Effector memory CD8-positive, alpha-beta T cell (primary cell): ENCODE data around the gene ADAMTS14.
"Not testable (repeated sequence)": the region's sequence is repeated elsewhere in the genome, so short reads cannot be mapped to it uniquely, and the experiment has no call there.

ENCODE experiments used
- ATAC-seq: fragments of 150-1000 bp; cut with Tn5 transposase; replicated peaks from 2 replicates; pipeline ENCODE4 v1.10.0; 2021; ENCODE audit warnings: mild to moderate bottlenecking, moderate library complexity
- DNase-seq, 3 experiments: peaks; one replicate each; pipeline ENCODE4 v3.0.0; 2021
- H3K27ac Mint-ChIP-seq, 2 donors: one replicate each; pipeline ENCODE4 v1.8.0; 2022; ENCODE audit warnings: mild to moderate bottlenecking in 2 of 2, mixed read lengths in 2 of 2, moderate library complexity in 2 of 2
- H3K27me3 Mint-ChIP-seq, 2 donors: one replicate each; pipeline ENCODE4 v1.8.0; 2022; ENCODE audit warnings: mixed read lengths in 2 of 2
- H3K36me3 Mint-ChIP-seq: one replicate; pipeline ENCODE4 v1.8.0; 2022; ENCODE audit warnings: mild to moderate bottlenecking, moderate library complexity, mixed read lengths; ENCODE audit not compliant: insufficient read depth
- H3K4me1 Mint-ChIP-seq, 2 donors: one replicate each; pipeline ENCODE4 v1.8.0; 2022; ENCODE audit warnings: low read depth in 2 of 2, mixed read lengths in 2 of 2
- H3K4me3 Mint-ChIP-seq, 2 donors: one replicate each; pipeline ENCODE4 v1.8.0; 2022; ENCODE audit warnings: mild to moderate bottlenecking in 2 of 2, mixed read lengths in 2 of 2, moderate library complexity in 2 of 2
- H3K9me3 Mint-ChIP-seq, 2 donors: one replicate each; pipeline ENCODE4 v1.8.0; 2022; ENCODE audit warnings: mixed read lengths in 2 of 2

Gene ADAMTS14

DNA sequence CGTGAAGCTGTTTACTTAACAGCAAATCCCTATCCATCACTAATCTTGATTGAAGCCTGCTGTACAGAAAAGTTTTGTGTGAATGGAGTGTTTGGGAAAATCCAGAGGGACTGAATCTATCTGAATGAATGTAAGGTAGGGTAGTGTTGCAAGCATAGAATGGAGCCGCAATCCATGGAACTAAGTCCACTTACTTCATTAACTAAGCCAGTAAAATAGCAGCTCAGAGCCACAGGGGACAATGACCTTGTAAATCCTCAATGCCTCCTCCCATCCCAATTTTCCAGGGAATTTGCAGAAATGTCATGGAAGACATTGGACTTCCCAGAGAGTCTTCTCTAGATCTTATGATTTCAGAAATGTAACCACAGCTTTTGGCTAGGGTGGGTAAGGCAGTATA lies 97.7 kb downstream of the ADAMTS14 start:
- no peak for ATAC-seq
- Mint-ChIP-seq H3K4me1 (peaks cover 0 to 1% of the 10 kb centered on the region in 2 donors), H3K27ac (no peak overlapping the region), H3K9me3 (no peaks in the 10 kb centered on the region), H3K27me3 (no peaks in the 10 kb centered on the region), H3K4me3 (no peak overlapping the region), H3K36me3 (no peaks in the 10 kb centered on the region)
- DNase-seq = no peak

DNA sequence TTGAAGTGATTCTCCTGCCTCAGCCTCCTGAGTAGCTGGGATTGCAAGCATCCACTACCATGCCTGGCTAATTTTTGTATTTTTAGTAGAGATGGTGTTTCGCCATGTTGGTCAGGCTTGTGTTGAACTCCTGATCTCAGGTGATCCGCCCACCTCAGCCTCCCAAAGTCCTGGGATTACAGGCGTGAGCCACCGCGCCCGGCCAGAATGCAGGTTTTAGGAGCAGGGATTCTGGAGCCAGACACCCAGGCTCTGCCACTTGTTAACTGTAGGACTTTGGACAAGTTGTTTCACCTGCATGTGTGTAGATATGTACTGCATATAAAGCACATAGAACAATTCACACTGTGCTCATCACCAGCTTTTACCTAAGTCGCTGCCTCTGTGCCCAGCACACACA lies 98.2 kb downstream of the ADAMTS14 start:
- H3K36me3 Mint-ChIP-seq, ATAC-seq, H3K27ac Mint-ChIP-seq, H3K27me3 Mint-ChIP-seq, DNase-seq, H3K9me3 Mint-ChIP-seq, H3K4me3 Mint-ChIP-seq, H3K4me1 Mint-ChIP-seq: not testable (repeated sequence)

DNA sequence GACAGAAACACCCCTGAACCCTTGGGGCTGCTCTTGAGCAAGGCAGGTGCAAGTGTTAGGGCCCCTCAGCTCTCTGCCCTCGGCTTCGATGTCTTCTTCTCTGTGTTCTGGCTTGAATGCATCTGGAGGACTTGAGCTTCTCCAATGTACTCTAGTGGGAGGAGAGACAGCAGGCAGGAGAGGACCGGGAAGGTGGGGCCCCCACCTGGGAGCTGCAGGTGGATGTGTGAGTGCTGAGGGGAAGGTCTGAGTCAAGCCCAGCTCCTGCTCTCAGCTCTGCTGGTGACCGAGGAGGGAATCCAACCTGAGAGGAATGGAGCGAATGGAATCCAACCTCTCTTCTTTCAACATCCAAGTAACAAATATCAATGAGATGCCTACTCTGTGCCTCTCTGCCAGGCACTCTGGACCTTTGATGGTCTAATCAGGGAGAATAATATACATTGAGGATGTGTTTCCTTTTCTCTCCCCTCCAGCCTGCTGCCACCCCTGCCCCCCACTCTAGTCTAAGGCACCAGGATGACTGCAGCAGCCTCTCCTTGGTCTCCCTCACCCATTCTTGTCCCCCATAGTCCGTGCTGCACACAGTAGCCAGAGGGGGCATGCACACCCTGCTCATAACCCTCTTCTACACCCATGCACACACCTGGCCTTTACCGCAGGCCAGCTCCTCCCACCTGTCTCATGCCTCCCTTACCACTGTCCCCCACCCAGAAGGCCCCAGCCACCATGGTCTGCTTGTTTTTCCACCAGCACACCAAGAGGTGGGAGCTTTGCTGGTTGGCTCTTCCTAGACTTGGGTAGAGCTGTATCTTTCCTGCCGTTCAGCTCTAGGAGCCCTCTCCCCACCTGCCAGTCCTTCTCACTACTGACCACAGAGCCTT lies 99.2 kb downstream of the ADAMTS14 start:
- ATAC-seq (no peak), DNase-seq (no peak)
- Mint-ChIP-seq H3K27me3 (no peaks in the 10 kb centered on the region), H3K27ac (no peak overlapping the region), H3K4me1 (peaks cover 0 to 1% of the 10 kb centered on the region in 2 donors), H3K4me3 (no peak overlapping the region), H3K9me3 (no peaks in the 10 kb centered on the region), H3K36me3 (no peaks in the 10 kb centered on the region)

DNA sequence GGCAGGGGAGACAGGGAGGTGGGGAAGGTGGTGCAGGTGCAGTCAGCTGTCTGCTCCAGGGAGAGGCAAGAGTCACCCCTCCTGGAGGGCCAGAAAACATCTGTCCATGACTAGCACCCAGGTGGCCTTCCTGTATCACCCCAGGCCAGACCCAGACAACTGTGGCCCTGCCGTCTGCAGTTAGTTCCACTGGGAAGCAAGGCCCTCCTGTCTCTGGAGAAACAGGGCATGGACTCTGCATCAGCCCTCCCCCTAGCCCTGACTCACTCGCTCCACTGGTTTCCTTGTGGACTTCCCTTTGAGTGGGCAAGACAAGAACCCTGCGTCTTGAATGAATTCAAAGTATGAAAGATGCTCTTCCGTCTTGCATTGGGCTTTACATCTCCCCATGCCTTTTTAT lies 100.3 kb downstream of the ADAMTS14 start:
- Mint-ChIP-seq H3K36me3 (no peaks in the 10 kb centered on the region), H3K4me1 (no peaks in the 10 kb centered on the region), H3K9me3 (no peaks in the 10 kb centered on the region), H3K4me3 (no peak overlapping the region), H3K27me3 (peaks cover 0 to 4% of the 10 kb centered on the region in 2 donors), H3K27ac (no peak overlapping the region)
- no peak for ATAC-seq
- DNase-seq = no peak

- ATAC-seq = no peak
- DNase-seq = no peak
- H3K4me3 Mint-ChIP-seq = no peak overlapping the region
- H3K36me3 Mint-ChIP-seq = no peaks in the 10 kb centered on the region
- no peaks in the 10 kb centered on the region for H3K9me3 Mint-ChIP-seq
- H3K27me3 Mint-ChIP-seq = peaks cover 0 to 9% of the 10 kb centered on the region in 2 donors
- H3K27ac Mint-ChIP-seq = no peak overlapping the region
- H3K4me1 Mint-ChIP-seq = no peaks in the 10 kb centered on the region
These were observed 101.2 kb downstream of the ADAMTS14 start for GRCh38 chr10:70773461-70773860.

DNA sequence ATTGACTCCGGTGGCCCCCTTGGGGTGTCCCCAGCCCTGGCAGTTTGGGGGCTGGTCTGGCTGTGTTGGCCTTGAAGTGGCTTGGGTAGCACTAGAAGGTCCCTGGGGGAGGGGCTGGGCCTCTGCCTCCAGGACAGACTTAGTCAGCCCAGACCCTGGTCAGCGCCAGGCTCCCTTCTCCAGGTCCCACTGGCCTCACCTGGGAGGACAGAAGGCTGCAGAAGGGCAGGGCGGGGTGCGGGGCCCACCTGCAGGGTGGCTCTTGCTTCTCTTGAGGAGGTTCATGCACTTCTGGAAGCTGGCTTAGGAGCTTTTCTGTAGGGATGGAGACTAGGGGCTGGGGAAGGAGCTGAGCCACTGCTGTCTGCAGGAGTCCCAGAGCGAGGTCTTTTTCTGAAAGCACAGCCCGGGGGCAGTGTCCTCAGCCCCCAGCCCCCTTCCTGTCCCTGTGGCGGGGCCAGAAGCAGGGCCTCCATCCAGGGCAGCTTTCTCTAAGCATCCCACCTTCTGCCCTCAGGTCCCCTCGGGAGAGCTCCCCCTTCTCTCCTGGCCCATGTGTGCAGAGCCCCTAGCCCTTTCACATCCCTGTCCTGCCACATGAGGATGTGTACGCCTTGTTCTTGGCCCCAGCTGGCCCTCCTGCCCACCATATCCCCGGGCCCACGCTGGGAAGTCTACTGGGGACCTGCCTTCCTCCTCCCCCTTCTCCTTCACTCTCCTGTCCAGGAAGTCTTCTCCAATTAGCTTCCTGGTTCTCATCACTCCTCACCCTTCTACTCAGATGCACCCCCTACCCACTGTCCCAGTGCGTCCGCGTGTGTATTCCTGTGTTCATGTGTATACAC lies 101.9 kb downstream of the ADAMTS14 start:
- Mint-ChIP-seq H3K4me1 (no peaks in the 10 kb centered on the region), H3K4me3 (no peak overlapping the region), H3K36me3 (no peaks in the 10 kb centered on the region), H3K27ac (no peak overlapping the region), H3K27me3 (peaks cover 0 to 9% of the 10 kb centered on the region in 2 donors), H3K9me3 (no peaks in the 10 kb centered on the region)
- no peak for DNase-seq
- no peak for ATAC-seq

DNA sequence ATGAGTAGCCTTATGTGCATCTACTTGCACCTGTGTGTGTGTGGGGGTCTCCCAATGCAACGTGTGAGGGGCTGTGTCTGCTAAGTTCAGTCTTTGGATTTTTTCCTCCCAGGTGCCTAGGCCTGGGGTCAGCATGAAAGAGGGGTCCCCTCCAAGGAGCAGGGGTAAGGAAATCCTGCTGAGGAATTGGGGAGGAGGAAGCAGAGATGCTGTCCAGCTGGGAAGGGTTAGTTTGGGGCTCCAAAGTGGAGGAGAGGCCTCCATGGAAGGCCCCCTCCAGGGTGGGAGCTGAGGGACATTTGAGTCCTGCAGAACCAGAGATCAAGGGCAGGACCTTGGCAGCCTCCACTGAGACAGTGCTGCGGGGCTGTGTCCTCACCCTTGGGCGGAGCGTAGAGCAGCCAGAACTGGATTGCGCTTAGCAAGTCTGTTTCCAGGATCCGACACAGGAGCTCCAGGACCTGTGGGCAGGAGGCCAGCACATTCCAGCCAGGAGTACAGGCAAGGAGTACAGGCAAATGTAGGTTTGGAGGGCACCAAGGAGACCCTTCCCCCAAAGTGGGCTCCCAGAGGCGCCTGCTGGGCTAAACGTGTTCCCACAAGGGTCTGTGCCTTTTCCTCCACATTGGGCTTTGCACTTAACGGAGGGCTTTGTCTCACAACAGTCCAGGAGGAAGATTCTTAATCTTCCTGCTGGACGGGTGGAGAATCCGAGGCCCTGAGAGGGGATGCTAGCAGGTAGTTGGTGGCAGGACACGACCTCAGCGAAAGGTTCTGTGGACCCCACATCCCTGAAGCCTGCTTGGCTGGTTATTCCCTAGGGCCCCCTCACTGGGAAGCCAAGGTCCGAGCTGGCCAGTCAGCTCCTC lies 102.7 kb downstream of the ADAMTS14 start:
- Mint-ChIP-seq H3K27me3 (peaks cover 0 to 9% of the 10 kb centered on the region in 2 donors), H3K9me3 (no peaks in the 10 kb centered on the region), H3K27ac (no peak overlapping the region), H3K4me3 (no peak overlapping the region), H3K4me1 (no peaks in the 10 kb centered on the region), H3K36me3 (no peaks in the 10 kb centered on the region)
- DNase-seq (no peak), ATAC-seq (no peak)

DNA sequence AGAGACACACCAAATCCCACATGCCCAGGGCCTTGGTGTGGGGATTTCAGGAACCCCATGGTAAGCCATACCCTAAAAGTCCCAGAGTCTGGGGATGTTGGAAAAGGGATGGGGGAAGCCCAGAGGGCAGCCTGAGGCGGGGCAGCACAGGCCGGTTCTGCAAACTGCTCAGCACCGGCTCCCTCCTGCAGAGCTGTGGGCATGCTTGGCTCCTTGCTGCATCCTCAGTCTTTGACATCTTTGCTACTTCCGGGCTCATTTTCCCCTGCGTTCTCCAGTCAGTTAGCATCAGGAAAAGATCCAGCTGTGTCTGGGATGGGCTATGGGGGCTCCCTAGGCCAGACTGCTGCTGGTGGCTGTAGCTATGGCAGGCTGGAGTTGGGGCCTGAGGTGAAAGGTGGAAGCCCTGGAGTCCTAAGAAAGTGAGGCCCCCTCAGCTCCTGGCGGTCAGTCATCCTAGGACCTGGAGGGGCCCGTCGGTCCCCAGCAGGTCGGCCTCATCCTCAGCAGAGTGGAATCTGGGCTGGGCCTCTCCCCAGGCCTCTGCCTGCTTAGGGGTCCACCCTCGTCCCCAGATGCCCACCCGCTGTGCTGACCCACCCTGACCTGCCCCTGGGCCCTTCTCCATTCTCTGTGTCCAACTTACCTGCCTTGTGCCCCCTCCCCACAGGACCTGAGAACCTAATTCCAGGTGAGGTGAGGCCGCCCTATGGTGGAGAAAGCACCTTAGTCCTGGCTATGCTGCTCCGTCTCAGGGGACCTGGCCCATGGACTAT lies 103.6 kb downstream of the ADAMTS14 start:
- no peak for DNase-seq
- peaks cover 0 to 9% of the 10 kb centered on the region in 2 donors for H3K27me3 Mint-ChIP-seq
- no peaks in the 10 kb centered on the region for H3K4me1 Mint-ChIP-seq

GRCh38 chr10:70776455-70777005 lies 104.2 kb downstream of the ADAMTS14 start:
- no peaks in the 10 kb centered on the region for H3K4me1 Mint-ChIP-seq
- H3K27ac Mint-ChIP-seq = no peak overlapping the region
- peaks cover 0 to 9% of the 10 kb centered on the region in 2 donors for H3K27me3 Mint-ChIP-seq
- H3K4me3 Mint-ChIP-seq = no peak overlapping the region
- ATAC-seq (no peak), DNase-seq (no peak)
- H3K36me3 Mint-ChIP-seq = no peaks in the 10 kb centered on the region
- H3K9me3 Mint-ChIP-seq = no peaks in the 10 kb centered on the region

More for the DNA sequence above, 103.6 kb downstream of the ADAMTS14 start:
- no peak overlapping the region for H3K27ac Mint-ChIP-seq
- H3K4me3 Mint-ChIP-seq = no peak overlapping the region
- H3K36me3 Mint-ChIP-seq = no peaks in the 10 kb centered on the region
- no peak for ATAC-seq
- H3K9me3 Mint-ChIP-seq = no peaks in the 10 kb centered on the region

DNA sequence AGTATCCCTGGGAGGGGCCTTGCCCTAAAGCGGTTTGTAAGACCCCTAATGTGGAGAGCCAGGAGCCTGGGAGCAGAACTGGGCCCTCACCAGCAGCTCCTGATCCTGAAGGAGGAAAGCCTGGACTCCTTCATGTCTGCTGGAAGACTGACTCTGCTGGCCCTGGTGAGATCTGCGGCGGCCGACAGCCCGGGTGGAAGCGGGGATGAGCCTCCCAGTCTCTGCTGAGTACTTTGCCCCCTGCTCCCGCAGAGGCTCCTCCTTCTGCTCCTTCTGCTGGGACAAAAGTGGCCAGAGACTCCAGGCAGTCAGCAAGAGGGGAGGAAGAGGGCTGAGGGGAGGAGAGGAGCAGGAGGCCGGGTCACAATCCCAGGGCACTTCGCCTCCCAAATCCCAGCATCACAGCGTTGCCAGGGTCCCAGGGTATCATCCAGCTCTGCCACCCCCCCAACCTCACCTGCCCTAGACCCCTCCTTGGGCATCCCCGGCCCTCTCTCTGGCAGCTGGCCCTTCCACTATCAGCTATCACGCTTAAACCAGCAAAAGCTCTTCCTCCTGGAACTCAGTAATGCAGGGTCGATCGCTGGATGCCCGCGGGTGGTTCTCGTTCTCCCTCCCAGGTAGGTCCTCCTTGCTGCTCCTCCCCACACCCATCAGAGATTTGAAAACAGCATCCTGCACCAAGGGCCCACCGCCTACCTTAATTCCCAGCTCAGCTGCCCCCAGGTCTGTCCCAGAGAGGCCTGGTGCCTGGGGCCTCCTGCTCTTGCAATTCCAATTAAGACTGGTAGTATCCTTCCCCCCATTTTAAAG lies 105.0 kb downstream of the ADAMTS14 start:
- Mint-ChIP-seq H3K27me3 (peaks cover 0 to 9% of the 10 kb centered on the region in 2 donors), H3K27ac (no peak overlapping the region), H3K4me3 (no peak overlapping the region), H3K9me3 (no peaks in the 10 kb centered on the region), H3K4me1 (no peaks in the 10 kb centered on the region), H3K36me3 (no peaks in the 10 kb centered on the region)
- no peak for ATAC-seq
- no peak for DNase-seq

DNA sequence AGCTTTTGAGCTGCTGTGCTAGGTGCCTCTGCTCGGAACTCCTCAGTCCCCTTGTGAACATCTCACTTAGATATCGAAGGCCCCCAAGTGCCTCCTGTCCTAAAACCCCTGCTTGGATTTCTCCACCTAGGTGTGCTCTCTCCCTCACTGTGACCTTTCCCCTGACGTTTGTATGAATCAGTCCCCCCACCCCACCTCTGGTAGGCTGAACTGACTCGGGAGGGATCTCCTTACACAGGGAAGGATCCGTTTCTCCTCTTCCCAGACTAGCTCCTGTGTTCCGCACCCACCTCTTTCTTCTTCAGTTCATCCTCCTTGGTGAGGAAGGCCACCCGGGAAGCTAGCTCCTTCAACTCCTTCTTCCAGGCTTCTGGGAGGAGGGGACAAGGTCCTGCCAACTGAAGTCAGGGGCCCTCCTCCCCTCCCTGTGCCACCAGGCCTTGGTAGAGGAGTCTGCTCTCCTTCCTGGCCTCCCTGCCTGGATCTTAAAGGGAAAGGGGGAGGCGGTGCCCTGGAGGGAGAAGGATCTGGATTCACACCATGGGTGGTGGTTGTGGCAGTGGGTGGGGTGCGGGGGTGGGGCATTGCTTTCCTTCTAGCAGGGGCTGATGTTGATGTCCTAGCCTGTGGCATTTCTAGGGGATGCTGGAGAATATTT lies 106.1 kb downstream of the ADAMTS14 start:
- H3K36me3 Mint-ChIP-seq = no peaks in the 10 kb centered on the region
- peaks cover 3 to 5% of the 10 kb centered on the region in 2 donors for H3K4me1 Mint-ChIP-seq
- peaks cover 0 to 16% of the 10 kb centered on the region in 2 donors for H3K27me3 Mint-ChIP-seq
- H3K9me3 Mint-ChIP-seq = no peaks in the 10 kb centered on the region
- H3K4me3 Mint-ChIP-seq = no peak overlapping the region
- DNase-seq (no peak), ATAC-seq (no peak)
- no peak overlapping the region for H3K27ac Mint-ChIP-seq
